DOHH2 (cell line): ENCODE measurements around the gene CPNE5.

ENCODE experiments used
- CTCF ChIP-seq: fragments of 200-600 bp; sonication (generic); IDR thresholded peaks from one replicate; pipeline ENCODE4 v1.5.1; 2014; ENCODE audit warnings: antibody characterized with exemption, mild to moderate bottlenecking, low read depth, low read length; ENCODE audit not compliant: poor library complexity, severe bottlenecking
- EZH2phosphoT487 ChIP-seq: fragments of 200-600 bp; sonication (generic); IDR thresholded peaks from 2 replicates; pipeline ENCODE4 v1.6.1; 2017; ENCODE audit warnings: borderline replicate concordance, mild to moderate bottlenecking, antibody characterized with exemption, low read length, moderate library complexity, mixed read lengths

DNA sequence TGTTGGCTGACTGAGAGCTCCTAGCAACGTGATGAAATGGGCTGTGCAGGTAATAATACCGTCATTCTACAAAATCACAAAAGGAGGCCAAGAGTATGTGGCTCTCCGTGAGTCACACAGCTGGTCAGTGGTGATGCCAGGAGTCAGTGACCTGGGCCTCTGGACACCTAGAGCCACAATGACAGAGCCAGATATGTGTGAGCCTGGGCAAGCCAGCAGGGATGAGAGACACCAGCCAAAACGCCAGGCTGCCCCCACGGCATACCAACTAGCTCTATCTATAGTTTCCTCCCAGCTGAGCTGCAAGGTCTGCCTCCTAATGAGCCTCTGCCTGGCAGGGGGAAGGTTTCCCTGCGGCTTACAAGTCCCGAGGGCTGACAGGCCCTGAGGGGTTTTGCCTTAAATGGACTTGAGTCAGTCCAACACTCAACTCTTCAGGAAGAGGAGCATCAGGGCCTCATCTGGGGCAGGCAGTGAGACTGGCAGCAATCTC, 70.0 kb downstream of the CPNE5 start:
- TF ChIP-seq CTCF (no peak), EZH2phosphoT487 (no peak)
